NCI-H345 (cell line): ENCODE data around the gene EIF2B4.
"Not testable (repeated sequence)": the region's sequence is repeated elsewhere in the genome, so short reads cannot be mapped to it uniquely, and the experiment has no call there.

ENCODE experiments used
- DNase-seq: peaks from one replicate; lab custom pipeline; 2025; lab: John Stamatoyannopoulos, UW

EIF2B4 gene

GRCh38 chr2:27377618-27378095 is 7.5 kb upstream of the EIF2B4 start:
- DNase-seq, result no peak

- DNase-seq, result no peak
Measured at GRCh38 chr2:27376866-27377617, 6.9 kb upstream of the EIF2B4 start.

- DNase-seq, result no peak
Measured at GRCh38 chr2:27376151-27376865, 6.2 kb upstream of the EIF2B4 start.

- no peak for DNase-seq
Measured at GRCh38 chr2:27375513-27376099, 5.5 kb upstream of the EIF2B4 start.

GRCh38 chr2:27373567-27373966 is 3.4 kb upstream of the EIF2B4 start:
- no peak for DNase-seq

GRCh38 chr2:27372937-27373336 is 2.8 kb upstream of the EIF2B4 start:
- no peak for DNase-seq

GRCh38 chr2:27370816-27371620 is 880 bp upstream of the EIF2B4 start:
- DNase-seq, result no peak

- peak; percentile 53 for DNase-seq
Measured at GRCh38 chr2:27369471-27370025, 590 bp downstream of the EIF2B4 start.

- no peak for DNase-seq
Measured at GRCh38 chr2:27363933-27364332, 6.2 kb downstream of the EIF2B4 start.

- DNase-seq, result no peak
Measured at GRCh38 chr2:27362678-27363420, 7.3 kb downstream of the EIF2B4 start.

GRCh38 chr2:27356382-27357181 is 13.6 kb downstream of the EIF2B4 start, which contains the start of gene GTF3C2:
TSS of gene GTF3C2 (minus strand) at chr2:27356764. CDS start at chr2:27343554, 13,210 bp downstream.
- peak; percentile 97 for DNase-seq

- peak; percentile 50 for DNase-seq
Measured at GRCh38 chr2:27356056-27356381, 14.1 kb downstream of the EIF2B4 start.

- no peak for DNase-seq
Measured at GRCh38 chr2:27354597-27354927, 15.6 kb downstream of the EIF2B4 start.

GRCh38 chr2:27353762-27354596 is 16.2 kb downstream of the EIF2B4 start:
- DNase-seq, result no peak

GRCh38 chr2:27353386-27353761 is 16.8 kb downstream of the EIF2B4 start:
- DNase-seq, result not testable (repeated sequence)

- DNase-seq, result no peak
Measured at GRCh38 chr2:27351802-27352598, 18.1 kb downstream of the EIF2B4 start.

GRCh38 chr2:27350106-27350693 is 19.9 kb downstream of the EIF2B4 start:
- no peak for DNase-seq

- no peak for DNase-seq
Measured at GRCh38 chr2:27347641-27348040, 22.5 kb downstream of the EIF2B4 start.
